HuH-7.5 (cell line): ENCODE results near the gene UBAP1.
"Not testable (repeated sequence)": the region's sequence is repeated elsewhere in the genome, so short reads cannot be mapped to it uniquely, and the experiment has no call there.

Source experiments
- DNase-seq: peaks from one replicate; pipeline ENCODE4 v3.0.0; 2011; ENCODE audit warnings: low spot score

The UBAP1 gene

GRCh38 chr9:34262971-34263370, 84.1 kb downstream of the UBAP1 start:
- DNase-seq: no peak

GRCh38 chr9:34267660-34268059, 88.8 kb downstream of the UBAP1 start:
- no peak for DNase-seq

DNA sequence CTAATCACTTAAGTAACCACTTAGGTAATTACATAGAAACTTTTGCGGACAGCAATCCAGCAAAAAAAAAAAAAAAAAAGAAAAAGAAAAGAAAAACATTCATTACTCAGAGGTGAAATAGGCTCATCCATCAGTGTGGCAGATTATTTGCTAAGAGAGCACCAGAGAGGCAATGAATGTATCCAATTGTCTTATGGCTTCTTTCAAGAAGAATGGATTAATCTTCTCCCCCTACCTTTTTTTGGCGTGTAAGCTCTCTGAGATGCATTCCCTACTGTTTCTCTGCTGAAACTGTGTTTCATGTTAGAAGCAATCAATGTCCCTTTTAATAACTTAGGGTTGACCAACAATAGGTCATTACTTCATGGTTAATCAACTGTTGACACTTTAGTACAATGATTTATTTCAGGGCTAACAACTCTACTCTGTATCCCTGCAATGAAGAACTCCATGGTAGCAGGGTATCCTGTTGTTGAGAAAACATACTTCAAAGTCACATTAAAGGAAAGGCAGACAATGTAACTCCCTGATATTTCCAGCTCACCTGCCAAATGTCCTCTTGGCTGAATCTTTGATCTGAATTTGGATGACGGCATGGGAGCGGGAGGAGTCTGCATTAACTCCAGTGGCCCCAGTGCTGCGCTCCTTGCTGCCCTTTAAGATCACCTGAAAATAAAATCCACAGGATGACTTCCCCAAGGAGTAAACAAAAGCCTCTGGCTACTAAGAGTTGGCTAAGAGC, 92.6 kb downstream of the UBAP1 start:
- no peak for DNase-seq

GRCh38 chr9:34272101-34272541, 93.3 kb downstream of the UBAP1 start:
- no peak for DNase-seq

- not testable (repeated sequence) for DNase-seq
Observed at GRCh38 chr9:34273588-34273987, 94.7 kb downstream of the UBAP1 start.

DNA sequence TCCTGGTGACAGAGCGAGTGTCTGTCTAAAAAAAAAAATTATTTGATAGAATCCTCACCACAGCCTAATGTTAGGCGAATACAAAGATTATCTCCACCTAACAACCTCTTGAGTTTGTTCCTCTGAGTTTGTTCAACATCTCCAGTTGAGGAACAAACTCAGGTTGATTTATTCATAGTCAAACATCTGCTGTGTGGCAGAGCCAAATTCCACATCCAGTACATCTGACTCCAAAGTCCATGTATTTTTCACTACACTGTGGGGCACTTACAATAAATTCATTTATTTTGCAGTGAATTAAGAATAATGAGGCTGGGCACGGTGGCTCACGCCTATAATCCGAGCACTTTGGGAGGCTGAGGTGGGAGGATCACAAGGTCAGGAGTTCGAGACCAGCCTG, 97.0 kb downstream of the UBAP1 start:
- no peak for DNase-seq

DNA sequence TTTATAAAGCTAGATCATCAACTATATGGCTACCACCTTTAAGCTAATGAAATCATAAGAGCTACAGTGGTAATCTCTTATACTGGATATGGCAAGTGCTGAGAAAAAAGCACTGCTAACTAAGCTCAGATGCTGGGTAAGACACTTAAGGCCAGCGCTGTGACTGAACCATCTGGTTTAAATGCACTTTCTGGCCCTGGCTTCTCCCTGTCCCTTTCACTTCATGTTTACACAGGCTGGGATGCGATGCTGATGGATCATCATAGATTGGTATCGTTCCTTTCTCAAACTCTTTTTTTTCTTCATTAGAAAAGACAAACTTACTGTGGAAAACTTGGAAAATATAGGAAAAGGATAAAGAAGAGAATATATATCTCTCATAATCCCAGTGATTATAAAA, 97.9 kb downstream of the UBAP1 start:
- DNase-seq: no peak

DNA sequence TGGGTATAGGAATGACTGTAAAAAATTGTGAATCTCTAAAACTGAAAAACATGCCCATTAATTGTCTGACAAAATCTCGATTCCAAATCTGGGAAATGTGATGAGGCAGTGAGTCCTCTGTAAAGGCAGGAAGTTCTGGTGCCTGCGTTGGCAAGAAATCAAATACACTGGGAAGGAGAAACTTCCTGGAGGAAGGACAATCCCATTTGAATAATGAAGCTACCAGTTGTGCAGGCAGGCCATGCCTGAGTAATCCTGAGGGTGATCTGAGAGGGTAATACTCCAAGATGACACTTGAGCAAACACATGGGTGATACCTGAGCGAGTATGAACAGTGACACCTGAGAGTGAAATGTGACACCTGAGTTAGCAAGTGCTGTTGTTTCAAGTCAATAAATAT, 100.6 kb downstream of the UBAP1 start:
- no peak for DNase-seq

GRCh38 chr9:34282096-34282495, 103.3 kb downstream of the UBAP1 start:
- DNase-seq: no peak

DNA sequence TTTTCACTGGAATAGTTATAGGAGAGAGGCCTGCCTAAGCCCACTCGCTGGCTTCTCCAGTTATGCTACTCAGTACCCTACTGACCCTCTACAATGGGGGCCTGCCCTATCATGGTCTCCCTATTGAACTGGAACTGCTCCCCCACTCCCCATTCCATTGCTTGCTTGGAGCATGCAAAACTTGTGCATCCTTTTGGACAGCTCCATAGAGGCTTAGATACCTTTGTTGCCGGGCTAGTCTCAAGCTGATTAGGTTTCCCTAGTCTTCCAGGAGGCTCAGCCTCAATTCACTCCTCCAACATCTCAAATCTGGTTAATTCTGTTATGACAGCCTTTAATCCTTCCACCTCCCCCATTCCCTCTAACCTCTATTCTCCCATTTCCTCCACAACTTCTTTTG, 110.3 kb downstream of the UBAP1 start:
- DNase-seq: no peak

- no peak for DNase-seq
Observed at GRCh38 chr9:34291023-34291422, 112.2 kb downstream of the UBAP1 start.

- DNase-seq: no peak
Observed at GRCh38 chr9:34291423-34291822, 112.6 kb downstream of the UBAP1 start.

DNA sequence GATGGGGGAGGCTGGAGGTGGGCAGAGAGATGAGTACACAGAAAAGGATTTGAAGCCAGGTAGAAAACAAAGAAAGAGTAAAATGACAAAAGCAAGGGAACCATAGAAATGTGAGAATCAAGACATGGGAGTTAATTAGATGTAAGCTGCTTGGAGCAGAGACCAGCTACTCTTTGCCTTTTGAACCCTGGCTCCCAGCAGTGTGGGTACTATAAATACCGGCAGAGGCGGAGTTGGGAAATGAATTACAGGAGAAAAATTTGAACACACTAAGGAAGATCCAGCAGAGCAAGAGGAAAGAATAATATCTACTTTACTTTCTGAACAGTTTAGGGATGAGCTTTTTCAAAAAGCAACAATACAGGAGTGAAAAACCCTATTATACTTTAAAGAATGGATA, 113.7 kb downstream of the UBAP1 start:
- no peak for DNase-seq

DNA sequence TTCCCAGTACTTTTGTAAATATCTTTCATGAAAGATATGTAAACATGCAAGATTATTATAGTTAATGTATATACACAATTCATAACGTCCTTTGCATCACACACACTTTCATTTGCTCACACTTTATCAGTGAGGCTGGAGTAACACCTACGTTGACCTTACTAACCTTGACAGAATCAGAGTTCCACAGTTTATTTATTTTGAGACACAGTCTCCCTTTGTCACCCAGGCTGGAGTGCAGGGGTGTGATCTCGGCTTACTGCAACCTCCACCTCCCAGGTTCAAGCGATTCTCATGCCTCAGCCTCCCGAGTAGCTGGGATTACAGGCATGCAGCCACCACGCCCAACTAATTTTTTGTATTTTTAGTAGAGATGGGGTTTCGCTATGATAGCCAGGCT, 122.2 kb downstream of the UBAP1 start:
- DNase-seq: not testable (repeated sequence)
